ENCODE measurements around the gene BEST1. TPM values are rescaled to one million over a fixed set of nuclear protein-coding genes. Genes with fewer than 3 reads are reported as not detected.
"Not testable (repeated sequence)": the region's sequence is repeated elsewhere in the genome, so short reads cannot be mapped to it uniquely, and the experiment has no call there.

Gene BEST1
- total RNA-seq, 2 donors from 2014 or later: 0.18 to 0.58 TPM

DNA sequence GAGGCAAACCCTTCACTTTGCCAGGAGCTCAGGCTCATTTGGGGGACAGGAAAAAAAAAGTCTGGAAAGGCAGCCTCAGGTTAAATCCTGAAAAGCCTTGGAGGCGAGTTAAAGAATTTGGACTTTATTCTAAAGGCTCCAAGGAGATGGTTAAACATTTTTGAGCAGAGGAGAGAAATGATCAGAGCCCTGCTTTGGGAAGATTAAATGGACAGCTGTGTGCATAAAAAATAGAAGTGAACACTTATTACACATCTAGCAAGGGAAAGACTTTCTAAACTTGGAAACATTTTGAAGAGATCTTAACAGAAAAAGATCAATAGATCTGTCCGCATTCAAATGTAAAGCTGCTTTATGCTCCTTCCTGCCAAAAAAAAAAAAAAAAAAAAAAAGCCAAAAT, 24.4 kb upstream of the BEST1 start:
- no peak for ATAC-seq
- no peaks in the 10 kb centered on the region for H3K9me3 Mint-ChIP-seq

DNA sequence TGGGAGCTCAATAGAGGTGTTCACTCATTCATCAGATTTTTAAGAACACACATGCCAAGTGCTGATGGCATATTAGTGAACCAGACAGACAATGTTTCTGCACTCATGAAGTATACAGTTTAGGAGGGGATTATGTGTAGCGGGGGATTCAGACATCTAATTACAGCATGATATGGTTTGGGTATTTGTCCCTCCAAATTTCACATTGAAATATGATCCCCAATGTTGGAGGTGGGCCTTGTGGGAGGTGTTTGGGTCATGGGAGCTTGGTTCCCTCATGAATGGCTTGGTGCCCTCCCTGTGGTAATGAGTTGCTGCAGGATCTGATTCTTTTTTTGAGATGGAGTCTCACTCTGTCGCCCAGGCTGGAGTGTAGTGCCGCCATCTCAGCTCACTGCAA, 23.9 kb upstream of the BEST1 start:
- DNase-seq (ENCODE audit: low spot score in 2 of 2) (no peak), ATAC-seq (no peak)
- Mint-ChIP-seq H3K27ac (no peak overlapping the region), H3K36me3 (no peaks in the 10 kb centered on the region), H3K9me3 (no peaks in the 10 kb centered on the region)

More for the DNA sequence above, 24.4 kb upstream of the BEST1 start:
- H3K36me3 Mint-ChIP-seq: no peaks in the 10 kb centered on the region
- no peak overlapping the region for H3K27ac Mint-ChIP-seq
- DNase-seq (ENCODE audit: low spot score in 2 of 2): no peak

DNA sequence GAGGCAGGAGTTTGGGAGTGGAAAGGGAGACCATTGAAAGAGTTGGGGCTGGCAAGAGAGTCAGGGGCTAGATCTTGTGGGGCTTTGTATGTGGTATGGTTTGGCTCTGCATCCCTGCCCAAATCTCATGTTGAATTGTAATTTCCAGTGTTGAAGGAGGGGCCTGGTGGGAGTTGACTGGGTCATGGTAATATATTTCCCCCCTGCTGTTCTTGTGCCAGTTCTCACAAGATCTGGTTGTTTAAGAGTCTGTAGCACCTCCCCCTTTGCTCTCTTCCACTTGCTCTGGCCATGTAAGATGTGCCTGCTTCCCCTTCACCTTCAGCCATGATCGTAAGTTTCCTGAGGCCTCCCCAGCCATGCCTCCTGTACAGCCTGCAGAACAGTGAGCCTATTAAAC, 22.6 kb upstream of the BEST1 start:
- Mint-ChIP-seq H3K9me3 (no peaks in the 10 kb centered on the region), H3K27ac (no peak overlapping the region), H3K36me3 (no peaks in the 10 kb centered on the region)
- DNase-seq (ENCODE audit: low spot score in 2 of 2) (no peak), ATAC-seq (no peak)

DNA sequence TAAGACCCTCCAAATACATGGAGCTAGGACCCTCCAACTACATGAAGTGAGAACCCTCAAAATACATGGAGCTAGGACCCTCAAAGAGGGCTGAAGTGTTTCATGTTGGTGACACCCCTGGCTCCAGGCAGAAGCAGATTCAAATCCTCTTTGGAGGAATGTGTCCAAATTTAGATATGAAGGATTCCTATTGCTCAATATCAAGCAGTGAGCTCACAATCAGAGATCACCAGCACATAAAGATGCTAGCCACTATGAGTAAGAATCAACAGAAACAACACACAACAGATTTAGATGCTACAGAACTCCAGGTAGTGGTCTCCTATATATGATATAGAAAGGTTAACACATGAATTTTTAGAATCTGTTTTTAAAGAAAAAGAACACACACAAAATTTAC, 21.5 kb upstream of the BEST1 start:
- H3K27ac Mint-ChIP-seq: no peak overlapping the region
- ATAC-seq: no peak
- peaks cover 5 to 6% of the 10 kb centered on the region in 2 donors for H3K9me3 Mint-ChIP-seq
- peaks cover 0 to 6% of the 10 kb centered on the region in 2 donors for H3K36me3 Mint-ChIP-seq
- DNase-seq (ENCODE audit: low spot score in 2 of 2): no peak

DNA sequence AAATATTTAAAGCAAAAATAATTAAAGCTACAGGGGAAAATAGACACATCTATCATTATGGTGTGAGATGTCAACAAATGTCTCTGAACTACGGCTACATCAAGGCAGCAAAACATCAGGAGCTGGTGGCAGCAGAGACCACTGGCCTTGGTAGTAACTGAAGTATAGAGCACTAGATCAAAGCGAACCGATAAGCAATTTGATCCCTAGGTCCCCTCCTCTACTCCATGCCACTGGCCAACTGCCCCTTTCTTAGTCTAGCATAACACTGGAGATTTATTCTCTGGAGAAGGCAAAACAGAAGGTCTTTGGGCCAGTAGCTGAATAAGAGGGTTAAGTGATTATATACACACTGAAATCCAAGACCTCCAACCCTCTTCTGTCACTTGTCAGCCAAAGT, 19.2 kb upstream of the BEST1 start:
- H3K36me3 Mint-ChIP-seq: peaks cover 0 to 6% of the 10 kb centered on the region in 2 donors
- no peak overlapping the region for H3K27ac Mint-ChIP-seq
- peaks cover 6% of the 10 kb centered on the region in 2 donors for H3K9me3 Mint-ChIP-seq

DNA sequence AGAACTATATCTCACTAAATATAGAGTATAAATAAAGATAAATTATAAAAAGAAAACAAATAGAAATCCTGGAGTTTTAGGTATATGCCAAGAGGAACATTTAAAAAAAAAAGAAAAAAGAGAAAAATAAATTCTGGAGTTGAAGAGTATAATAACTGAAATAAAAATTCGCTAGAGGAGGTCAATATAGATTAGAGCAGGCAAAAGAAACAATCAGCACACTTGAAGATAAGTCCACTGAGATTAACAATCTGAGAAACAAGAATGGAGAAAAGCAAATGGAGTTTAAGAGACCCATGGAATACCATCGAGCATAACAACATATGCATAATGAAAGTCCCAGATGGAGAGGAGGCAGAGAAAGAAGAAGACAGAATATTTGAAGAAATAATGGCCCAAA, 14.3 kb upstream of the BEST1 start:
- Mint-ChIP-seq H3K27ac (no peak overlapping the region), H3K9me3 (peaks cover 8 to 12% of the 10 kb centered on the region in 2 donors), H3K36me3 (peaks cover 0 to 6% of the 10 kb centered on the region in 2 donors)
- DNase-seq (ENCODE audit: low spot score in 2 of 2) (no peak), ATAC-seq (no peak)

More for the DNA sequence above, 19.2 kb upstream of the BEST1 start:
- ATAC-seq (no peak), DNase-seq (ENCODE audit: low spot score in 2 of 2) (no peak)

DNA sequence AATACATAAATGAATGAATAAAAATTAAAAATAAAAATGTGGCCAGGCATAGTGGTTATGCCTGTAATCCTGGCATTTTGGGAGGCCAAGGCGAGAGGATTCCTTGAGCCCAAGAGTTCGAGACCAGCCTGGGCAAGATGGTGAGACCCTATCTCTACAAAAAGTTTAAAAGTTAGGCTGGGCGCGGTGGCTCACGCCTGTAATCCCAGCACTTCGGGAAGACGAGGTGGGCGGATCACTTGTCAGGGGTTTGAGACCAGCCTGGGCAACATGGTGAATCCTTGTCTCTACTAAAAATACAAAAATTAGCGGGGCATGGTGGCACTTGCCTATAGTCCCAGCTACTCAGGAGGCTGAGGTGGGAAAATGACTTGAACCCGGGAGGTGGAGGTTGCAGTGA, 9.7 kb upstream of the BEST1 start:
- Mint-ChIP-seq H3K9me3 (peaks cover 3 to 5% of the 10 kb centered on the region in 2 donors), H3K27ac (no peak overlapping the region), H3K36me3 (no peaks in the 10 kb centered on the region)
- ATAC-seq (no peak), DNase-seq (ENCODE audit: low spot score in 2 of 2) (no peak)

DNA sequence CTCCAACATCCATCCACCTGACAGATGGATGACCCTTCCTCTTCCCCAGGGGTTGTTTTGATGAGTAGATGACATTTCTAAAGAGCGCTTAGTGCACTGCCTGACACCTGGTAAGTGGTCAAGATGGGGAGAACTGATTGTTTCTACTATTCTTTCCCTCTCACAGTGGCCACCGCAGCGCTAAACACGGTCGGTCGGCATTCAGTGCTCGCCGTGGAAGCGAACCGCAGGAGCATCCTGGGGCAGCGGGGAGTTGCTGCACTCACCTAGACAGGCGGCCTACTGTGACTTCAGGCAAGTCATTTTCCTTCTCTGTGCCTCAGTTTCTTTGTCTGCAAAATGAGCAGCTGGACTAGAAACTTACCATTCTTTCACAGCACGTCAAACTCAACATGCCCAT, 5.0 kb upstream of the BEST1 start:
- H3K36me3 Mint-ChIP-seq: no peaks in the 10 kb centered on the region
- H3K9me3 Mint-ChIP-seq: no peaks in the 10 kb centered on the region
- H3K27ac Mint-ChIP-seq: no peak overlapping the region
- no peak for DNase-seq (ENCODE audit: low spot score in 2 of 2)
- no peak for ATAC-seq

DNA sequence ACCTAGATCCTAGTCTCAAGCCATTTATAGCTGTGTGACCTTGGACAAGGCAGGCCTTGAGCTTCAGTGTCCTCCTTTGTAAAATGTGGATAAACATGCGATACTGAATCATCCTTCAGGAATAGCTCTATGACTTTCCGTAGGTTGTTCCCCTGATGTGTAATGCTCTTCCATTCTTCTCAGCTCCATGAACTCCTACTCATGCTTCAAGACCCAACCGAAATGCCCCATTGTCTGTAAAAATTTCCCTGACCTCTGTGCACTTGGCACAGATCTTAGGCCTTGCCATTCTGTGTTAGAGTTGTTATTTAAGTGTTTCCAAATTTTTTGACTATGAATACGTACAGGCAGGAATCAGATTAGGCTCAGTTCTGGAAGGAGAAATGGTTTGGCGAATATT, 3.3 kb upstream of the BEST1 start:
- H3K27ac Mint-ChIP-seq: peak overlapping the region in 1 of 2 donors; percentile 52
- ATAC-seq (no peak), DNase-seq (ENCODE audit: low spot score in 2 of 2) (no peak)
- H3K9me3 Mint-ChIP-seq: no peaks in the 10 kb centered on the region
- no peaks in the 10 kb centered on the region for H3K36me3 Mint-ChIP-seq

DNA sequence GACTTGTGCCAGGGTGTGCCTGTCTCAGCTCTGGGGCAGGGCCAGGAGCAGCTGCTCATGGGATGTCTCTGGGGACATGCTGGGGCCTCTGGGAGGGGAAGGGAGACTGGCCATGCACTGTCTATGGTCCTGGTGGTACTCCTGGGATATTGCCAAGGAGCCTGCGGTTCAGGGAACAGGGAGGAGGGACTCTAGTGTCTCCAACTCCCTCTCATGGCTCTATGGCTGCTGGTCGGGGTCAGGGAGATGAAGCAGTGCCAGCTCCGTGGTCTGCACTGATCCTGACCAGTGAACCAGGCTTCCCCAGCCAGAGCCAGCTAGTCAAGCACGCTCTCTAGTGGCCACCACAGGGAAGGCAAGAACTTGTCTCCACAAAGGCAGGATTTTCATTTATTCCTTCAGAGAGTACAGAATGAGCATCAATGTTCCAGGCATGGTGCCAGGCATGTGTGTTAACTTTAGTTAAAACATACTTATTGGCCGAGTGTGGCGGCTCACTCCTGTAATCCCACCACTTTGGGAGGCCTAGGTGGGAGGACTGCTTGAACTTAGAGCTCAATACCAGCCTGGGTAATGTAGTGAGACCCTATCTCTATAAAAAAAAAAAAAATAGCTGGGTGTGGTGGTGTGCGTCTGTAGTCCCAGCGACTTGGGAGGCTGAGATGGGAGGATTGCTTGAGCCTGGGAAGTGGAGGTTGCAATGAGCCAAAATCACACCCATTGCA, 2.5 kb upstream of the BEST1 start:
- peak overlapping the region in 1 of 2 donors; percentile 52 for H3K27ac Mint-ChIP-seq
- H3K36me3 Mint-ChIP-seq: no peaks in the 10 kb centered on the region
- H3K9me3 Mint-ChIP-seq: no peaks in the 10 kb centered on the region
- ATAC-seq (peak; percentile 64 to 76), DNase-seq (ENCODE audit: low spot score in 2 of 2) (peak in 1 of 2 donors; percentile 73)

DNA sequence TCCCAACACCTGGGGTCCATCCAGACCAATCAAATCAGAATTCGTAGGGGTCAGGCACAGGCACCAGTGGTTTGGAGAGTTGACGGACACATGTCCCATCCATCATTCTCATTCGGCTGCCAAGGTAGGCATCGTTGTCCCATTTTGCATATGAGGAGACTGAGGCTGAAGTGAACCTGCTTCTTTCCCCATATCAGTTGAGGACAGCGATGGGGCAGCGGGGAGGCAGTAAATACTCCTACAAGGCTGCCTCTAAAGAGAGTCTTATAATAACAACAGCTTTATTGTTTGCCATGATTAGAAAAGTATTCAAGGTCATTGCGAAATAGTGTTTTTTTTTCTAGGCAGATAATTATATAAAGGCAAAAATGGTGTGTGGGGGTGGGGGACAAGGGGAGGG, 1.6 kb upstream of the BEST1 start:
- no peaks in the 10 kb centered on the region for H3K36me3 Mint-ChIP-seq
- no peak for DNase-seq (ENCODE audit: low spot score in 2 of 2)
- H3K9me3 Mint-ChIP-seq: no peaks in the 10 kb centered on the region
- no peak for ATAC-seq
- no peak overlapping the region for H3K27ac Mint-ChIP-seq

DNA sequence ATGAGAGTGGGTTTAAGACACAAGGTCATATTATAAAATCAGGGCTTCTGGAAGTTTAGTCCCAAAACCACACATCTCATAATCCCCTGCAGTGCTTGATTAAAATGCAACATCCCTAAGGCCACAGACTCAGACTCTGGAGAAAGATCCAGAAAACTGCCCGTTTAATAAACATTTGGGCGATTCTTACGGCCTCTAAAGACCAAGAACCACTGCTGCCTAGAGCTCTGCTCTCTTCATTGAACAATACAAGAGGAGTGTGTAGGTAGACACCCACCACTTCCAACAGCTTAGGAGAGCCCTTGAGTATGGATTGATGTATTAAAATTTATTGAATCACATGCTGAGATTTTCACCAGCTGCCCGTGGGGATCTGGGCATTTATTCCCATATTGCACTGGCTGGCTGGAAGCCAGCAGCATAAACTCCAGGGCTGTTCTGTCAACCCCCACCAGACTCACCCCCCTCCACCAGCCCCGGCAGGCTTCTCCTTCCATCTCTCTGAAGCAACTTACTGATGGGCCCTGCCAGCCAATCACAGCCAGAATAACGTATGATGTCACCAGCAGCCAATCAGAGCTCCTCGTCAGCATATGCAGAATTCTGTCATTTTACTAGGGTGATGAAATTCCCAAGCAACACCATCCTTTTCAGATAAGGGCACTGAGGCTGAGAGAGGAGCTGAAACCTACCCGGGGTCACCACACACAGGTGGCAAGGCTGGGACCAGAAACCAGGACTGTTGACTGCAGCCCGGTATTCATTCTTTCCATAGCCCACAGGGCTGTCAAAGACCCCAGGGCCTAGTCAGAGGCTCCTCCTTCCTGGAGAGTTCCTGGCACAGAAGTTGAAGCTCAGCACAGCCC, 749 bp upstream of the BEST1 start:
- no peaks in the 10 kb centered on the region for H3K36me3 Mint-ChIP-seq
- H3K27ac Mint-ChIP-seq: peak overlapping the region; percentile 19 to 42
- peak; percentile 61 to 69 for ATAC-seq
- no peak for DNase-seq (ENCODE audit: low spot score in 2 of 2)
- no peaks in the 10 kb centered on the region for H3K9me3 Mint-ChIP-seq

DNA sequence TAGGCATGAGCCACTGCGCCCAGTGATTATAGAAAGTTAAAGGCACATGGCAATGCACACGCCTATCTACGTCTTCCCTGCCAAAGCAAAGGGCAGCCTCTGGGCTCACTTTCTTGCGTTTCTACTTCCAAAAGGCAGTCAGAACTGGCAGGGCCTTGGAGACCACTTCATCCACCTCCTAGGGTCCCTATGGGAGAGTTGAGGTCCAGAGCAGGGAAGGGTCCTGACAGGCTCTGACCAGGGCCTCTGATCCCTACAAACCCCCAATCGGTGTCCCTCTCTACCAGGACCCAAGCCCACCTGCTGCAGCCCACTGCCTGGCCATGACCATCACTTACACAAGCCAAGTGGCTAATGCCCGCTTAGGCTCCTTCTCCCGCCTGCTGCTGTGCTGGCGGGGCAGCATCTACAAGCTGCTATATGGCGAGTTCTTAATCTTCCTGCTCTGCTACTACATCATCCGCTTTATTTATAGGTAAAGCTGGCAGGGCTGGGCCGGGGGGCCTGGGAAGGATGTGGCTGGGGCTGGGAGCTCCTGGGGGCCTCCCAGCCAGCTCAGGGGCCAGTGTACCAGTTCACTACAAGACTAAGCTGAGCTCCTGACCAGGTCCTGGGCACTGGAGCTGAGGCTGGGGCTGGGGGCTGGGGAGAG, 1.5 kb downstream of the BEST1 start:
- DNase-seq (ENCODE audit: low spot score in 2 of 2) (no peak), ATAC-seq (no peak)
- Mint-ChIP-seq H3K36me3 (no peaks in the 10 kb centered on the region), H3K9me3 (no peaks in the 10 kb centered on the region), H3K27ac (no peak overlapping the region)

DNA sequence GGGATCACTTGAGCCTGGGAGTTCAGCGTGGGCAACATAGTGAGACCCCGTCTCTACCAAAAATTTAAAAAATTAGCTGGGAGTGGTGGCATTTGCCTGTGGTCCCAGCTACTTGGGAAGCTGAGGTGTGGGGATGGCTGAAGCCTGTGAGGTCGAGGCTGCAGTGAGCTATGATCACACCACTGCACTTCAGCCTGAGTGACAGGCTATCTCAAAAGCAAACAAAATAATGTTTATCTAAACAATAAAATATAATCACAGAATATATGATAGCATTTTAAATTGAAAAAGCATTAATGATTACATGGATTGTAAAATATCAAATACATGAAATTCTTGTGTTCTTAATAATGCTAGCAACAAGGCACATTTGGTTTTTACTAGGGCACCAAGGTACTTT, 2.7 kb downstream of the BEST1 start:
- Mint-ChIP-seq H3K27ac (no peak overlapping the region), H3K36me3 (no peaks in the 10 kb centered on the region), H3K9me3 (no peaks in the 10 kb centered on the region)
- no peak for DNase-seq (ENCODE audit: low spot score in 2 of 2)
- no peak for ATAC-seq

DNA sequence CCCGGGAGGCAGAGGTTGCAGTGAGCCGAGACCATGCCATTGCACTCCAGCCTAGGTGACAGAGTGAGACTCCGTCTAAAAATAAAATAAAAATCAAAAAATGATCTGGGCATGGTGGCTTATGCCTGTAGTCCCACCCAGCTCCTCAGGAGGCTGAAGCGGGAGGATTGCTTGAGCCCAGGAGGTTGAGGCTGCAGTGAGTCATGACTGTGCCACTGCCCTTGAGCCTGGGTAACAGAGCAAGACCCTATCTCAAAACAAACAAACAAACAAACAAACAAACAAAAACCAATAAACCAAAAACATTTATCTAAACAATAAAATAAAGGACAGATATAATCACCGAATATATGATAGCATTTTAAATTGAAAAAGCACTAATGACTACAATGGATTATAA, 3.5 kb downstream of the BEST1 start:
- H3K9me3 Mint-ChIP-seq, H3K36me3 Mint-ChIP-seq, H3K27ac Mint-ChIP-seq, ATAC-seq: not testable (repeated sequence)
- peak in 1 of 2 donors; percentile 16 for DNase-seq (ENCODE audit: low spot score in 2 of 2)

DNA sequence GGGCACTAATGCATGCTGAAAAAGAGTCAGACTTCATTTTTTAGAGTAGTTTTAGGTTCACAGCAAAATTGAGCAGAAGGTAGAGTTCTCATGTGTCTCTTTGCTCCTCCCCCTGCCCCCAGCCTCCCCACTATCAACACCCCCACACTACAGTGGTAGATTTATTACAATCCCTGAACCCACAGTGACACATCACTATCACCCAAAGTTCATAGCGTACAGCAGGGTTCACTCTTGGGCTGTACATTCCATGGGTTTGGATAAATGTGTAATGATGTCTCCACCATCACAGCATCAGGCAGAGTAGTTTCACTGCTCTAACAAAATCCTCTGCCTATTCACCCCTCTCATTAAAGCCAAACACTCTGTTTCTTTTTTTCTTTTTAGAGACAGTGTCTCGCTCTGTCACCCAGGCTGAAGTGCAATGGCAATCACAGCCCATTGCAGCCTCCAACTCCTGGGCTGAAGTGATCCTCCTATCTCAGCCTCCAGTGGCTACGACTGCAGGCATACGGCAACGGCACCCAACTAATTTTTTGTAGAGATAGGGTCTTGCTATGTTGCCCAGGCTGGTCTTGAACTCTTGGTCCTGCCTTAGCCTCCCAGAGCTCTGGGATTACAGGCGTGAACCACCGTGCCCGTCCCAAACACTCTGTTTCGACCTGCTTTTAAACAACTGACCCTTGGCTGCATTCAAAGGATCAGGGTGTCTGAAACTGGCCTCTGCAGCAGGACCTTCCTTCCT, 4.1 kb downstream of the BEST1 start:
- ATAC-seq: no peak
- peak in 1 of 2 donors; percentile 21 for DNase-seq (ENCODE audit: low spot score in 2 of 2)
- no peaks in the 10 kb centered on the region for H3K36me3 Mint-ChIP-seq
- no peaks in the 10 kb centered on the region for H3K9me3 Mint-ChIP-seq
- no peak overlapping the region for H3K27ac Mint-ChIP-seq

Measured in activated naive CD4-positive, alpha-beta T cell treated with anti-CD3 and anti-CD28 coated beads, Interleukin-2, amount 50 U/mL, for 72 hours (primary cell).